IPS-18c (cell line): ENCODE measurements around the gene VAC14.
A peak's percentile ranks its signal among the peaks of the same experiment; 100 is the strongest.

Experiments used
- H3K4me3 ChIP-seq: 2 replicates; pipeline ENCODE4 v1.7.0; 2013; ENCODE audit warnings: low read depth, mild to moderate bottlenecking, low read length, moderate library complexity; ENCODE audit not compliant: insufficient read depth
- H3K9me3 ChIP-seq: one replicate; pipeline ENCODE4 v1.6.1; 2013; ENCODE audit warnings: mild to moderate bottlenecking, low read length, moderate library complexity; ENCODE audit not compliant: control insufficient read depth, insufficient read depth

Gene VAC14

GRCh38 chr16:70685061-70685937 is 115.7 kb downstream of the VAC14 start:
- Histone ChIP-seq H3K4me3 (peak overlapping the region; percentile 51), H3K9me3 (no peaks in the 10 kb centered on the region)

GRCh38 chr16:70684146-70685060 is 116.6 kb downstream of the VAC14 start:
- H3K9me3 ChIP-seq, result no peaks in the 10 kb centered on the region
- peak overlapping the region; percentile 51 for H3K4me3 ChIP-seq

GRCh38 chr16:70683146-70683944 is 117.6 kb downstream of the VAC14 start:
- Histone ChIP-seq H3K4me3 (no peak overlapping the region), H3K9me3 (no peaks in the 10 kb centered on the region)

GRCh38 chr16:70682239-70683145 is 118.5 kb downstream of the VAC14 start:
- Histone ChIP-seq H3K9me3 (no peaks in the 10 kb centered on the region), H3K4me3 (no peak overlapping the region)

GRCh38 chr16:70681382-70682238 is 119.3 kb downstream of the VAC14 start:
- H3K4me3 ChIP-seq, result no peak overlapping the region
- H3K9me3 ChIP-seq, result no peaks in the 10 kb centered on the region

GRCh38 chr16:70680495-70681381 is 120.2 kb downstream of the VAC14 start:
- H3K4me3 ChIP-seq, result no peak overlapping the region
- no peaks in the 10 kb centered on the region for H3K9me3 ChIP-seq

- no peak overlapping the region for H3K4me3 ChIP-seq
- no peaks in the 10 kb centered on the region for H3K9me3 ChIP-seq
Observed at GRCh38 chr16:70679671-70680494, 121.1 kb downstream of the VAC14 start.

- H3K4me3 ChIP-seq, result no peak overlapping the region
- H3K9me3 ChIP-seq, result no peaks in the 10 kb centered on the region
Observed at GRCh38 chr16:70678898-70679670, 121.9 kb downstream of the VAC14 start.

- H3K4me3 ChIP-seq, result no peak overlapping the region
- no peaks in the 10 kb centered on the region for H3K9me3 ChIP-seq
Observed at GRCh38 chr16:70678121-70678897, 122.6 kb downstream of the VAC14 start.

GRCh38 chr16:70677499-70678120 is 123.3 kb downstream of the VAC14 start:
- Histone ChIP-seq H3K4me3 (no peak overlapping the region), H3K9me3 (no peaks in the 10 kb centered on the region)

- no peaks in the 10 kb centered on the region for H3K9me3 ChIP-seq
- no peak overlapping the region for H3K4me3 ChIP-seq
Observed at GRCh38 chr16:70676675-70677498, 124.1 kb downstream of the VAC14 start.
